ENCODE data around the gene RNU2-63P.

DNA sequence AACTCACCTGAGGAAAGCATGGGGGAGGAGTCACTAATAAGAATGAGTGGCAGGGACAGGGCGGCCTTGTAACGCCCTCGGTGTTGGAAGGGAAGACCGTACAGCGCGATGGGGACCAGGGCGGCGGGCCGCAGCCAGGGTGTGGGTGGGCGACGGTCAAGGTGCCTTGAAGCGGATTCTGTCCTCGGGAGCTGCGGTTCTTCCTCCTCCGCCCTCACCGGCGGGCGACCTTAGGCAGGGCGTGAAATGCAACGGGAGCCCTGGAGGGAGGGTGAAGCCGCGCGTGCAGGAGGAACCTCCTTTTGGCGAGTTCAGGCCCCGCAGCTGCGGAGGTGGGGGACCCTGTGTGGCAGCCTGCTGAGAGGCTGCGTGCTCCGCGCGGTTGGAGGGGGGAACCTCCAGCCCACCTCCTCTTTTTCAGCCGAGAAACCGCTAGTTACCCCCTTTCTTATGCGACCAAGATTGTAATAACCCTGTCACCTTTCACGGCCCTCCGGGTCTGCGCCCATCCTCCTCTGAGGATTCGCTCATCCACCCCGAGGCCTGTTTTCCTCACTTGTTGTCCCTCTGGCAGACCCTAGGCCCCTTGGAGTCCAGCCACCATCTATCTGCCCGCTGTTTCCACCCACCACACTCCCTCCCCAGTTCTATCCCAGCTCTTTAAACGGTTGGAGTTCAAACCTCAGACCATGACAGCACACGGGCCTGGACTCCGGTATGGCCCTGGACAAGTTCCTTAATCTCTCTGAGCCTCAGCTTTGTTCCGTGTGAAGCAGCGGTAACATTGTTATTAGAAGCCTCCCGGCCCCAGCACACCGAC is 823 bp upstream of the RNU2-63P start:
- no peak for TF ChIP-seq MXD4 (CRISPR knock-in tag; IDR thresholded peaks at IDR 0.05; ENCODE audit: borderline replicate concordance)
- TF ChIP-seq, protein P1, sequence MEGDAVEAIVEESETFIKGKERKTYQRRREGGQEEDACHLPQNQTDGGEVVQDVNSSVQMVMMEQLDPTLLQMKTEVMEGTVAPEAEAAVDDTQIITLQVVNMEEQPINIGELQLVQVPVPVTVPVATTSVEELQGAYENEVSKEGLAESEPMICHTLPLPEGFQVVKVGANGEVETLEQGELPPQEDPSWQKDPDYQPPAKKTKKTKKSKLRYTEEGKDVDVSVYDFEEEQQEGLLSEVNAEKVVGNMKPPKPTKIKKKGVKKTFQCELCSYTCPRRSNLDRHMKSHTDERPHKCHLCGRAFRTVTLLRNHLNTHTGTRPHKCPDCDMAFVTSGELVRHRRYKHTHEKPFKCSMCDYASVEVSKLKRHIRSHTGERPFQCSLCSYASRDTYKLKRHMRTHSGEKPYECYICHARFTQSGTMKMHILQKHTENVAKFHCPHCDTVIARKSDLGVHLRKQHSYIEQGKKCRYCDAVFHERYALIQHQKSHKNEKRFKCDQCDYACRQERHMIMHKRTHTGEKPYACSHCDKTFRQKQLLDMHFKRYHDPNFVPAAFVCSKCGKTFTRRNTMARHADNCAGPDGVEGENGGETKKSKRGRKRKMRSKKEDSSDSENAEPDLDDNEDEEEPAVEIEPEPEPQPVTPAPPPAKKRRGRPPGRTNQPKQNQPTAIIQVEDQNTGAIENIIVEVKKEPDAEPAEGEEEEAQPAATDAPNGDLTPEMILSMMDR (IDR thresholded peaks at IDR 0.05): no peak
- no peak for TF ChIP-seq PRRX2 (CRISPR knock-in tag; IDR thresholded peaks at IDR 0.05)
